ENCODE results near the gene SORCS3.

The SORCS3 gene

DNA sequence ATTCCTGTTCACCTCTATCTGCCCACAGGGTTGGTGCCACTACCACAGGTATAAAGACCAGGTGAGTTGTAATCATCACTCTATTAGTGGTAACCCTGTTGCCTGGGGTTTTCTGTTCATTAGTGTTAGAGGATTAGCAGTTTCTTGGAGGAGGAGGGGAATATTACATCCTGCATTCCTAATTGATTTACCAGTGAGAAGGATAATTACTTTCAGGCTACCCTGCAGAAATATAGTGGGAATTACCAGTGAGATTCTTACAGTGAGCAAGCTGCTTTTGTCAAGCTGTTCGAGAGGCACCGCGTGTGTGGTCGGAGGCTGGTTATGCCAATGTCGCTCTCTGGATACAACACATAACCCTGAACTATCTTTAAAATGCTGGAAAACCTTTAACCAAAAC is 280.7 kb downstream of the SORCS3 start:
- Histone ChIP-seq H3K4me3 (ENCODE audit: low read length, poor library complexity, severe bottlenecking) (no peak overlapping the region), H3K79me2 (ENCODE audit: insufficient read depth, low read length) (no peaks in the 10 kb centered on the region), H3K4me1 (ENCODE audit: insufficient read depth, low read length, poor library complexity, severe bottlenecking) (no peaks in the 10 kb centered on the region), H3K9me3 (ENCODE audit: insufficient read depth, low read depth, low read length) (no peaks in the 10 kb centered on the region), H3K36me3 (ENCODE audit: insufficient read depth, low read length) (no peaks in the 10 kb centered on the region), H2AFZ (ENCODE audit: low read length) (no peak overlapping the region), H3K4me2 (ENCODE audit: low read depth, low read length, poor library complexity, severe bottlenecking) (no peak overlapping the region), H3K27me3 (ENCODE audit: insufficient read depth, low read length, poor library complexity, severe bottlenecking) (no peaks in the 10 kb centered on the region), H3F3A (ENCODE audit: low read depth) (no peaks in the 10 kb centered on the region), H4K20me1 (ENCODE audit: insufficient read depth, low read length, poor library complexity, severe bottlenecking) (no peaks in the 10 kb centered on the region), H3K9me2 (replicated peaks; ENCODE audit: low read depth, low read length) (no peaks in the 10 kb centered on the region), H3K9ac (ENCODE audit: low read depth, low read length, poor library complexity, severe bottlenecking) (no peak overlapping the region)
- TF ChIP-seq, protein P1, sequence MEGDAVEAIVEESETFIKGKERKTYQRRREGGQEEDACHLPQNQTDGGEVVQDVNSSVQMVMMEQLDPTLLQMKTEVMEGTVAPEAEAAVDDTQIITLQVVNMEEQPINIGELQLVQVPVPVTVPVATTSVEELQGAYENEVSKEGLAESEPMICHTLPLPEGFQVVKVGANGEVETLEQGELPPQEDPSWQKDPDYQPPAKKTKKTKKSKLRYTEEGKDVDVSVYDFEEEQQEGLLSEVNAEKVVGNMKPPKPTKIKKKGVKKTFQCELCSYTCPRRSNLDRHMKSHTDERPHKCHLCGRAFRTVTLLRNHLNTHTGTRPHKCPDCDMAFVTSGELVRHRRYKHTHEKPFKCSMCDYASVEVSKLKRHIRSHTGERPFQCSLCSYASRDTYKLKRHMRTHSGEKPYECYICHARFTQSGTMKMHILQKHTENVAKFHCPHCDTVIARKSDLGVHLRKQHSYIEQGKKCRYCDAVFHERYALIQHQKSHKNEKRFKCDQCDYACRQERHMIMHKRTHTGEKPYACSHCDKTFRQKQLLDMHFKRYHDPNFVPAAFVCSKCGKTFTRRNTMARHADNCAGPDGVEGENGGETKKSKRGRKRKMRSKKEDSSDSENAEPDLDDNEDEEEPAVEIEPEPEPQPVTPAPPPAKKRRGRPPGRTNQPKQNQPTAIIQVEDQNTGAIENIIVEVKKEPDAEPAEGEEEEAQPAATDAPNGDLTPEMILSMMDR (conservative IDR thresholded peaks at IDR 0.05; ENCODE audit: low read length) = no peak
- TF ChIP-seq EZH2phosphoT487 (IDR thresholded peaks at IDR 0.05; ENCODE audit: borderline replicate concordance) = no peak

DNA sequence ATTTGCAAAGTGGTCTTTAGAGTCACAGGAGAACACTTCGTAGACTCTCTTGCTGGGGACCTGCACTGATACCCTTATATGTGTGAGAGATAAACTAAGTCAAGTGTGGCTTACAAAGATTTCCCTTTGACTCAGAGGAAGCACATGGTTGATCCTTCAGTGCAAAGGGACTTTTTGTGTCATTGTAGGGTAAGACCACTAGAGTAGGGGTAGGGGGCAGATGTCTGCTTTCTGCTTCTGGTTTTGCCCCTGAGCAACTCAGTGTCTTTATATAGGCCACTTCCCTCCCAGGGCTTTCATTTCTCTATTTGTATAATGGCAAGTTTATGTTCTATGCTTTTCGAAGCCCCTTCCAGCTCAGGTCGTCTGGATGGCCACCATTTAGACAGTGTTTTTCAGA is 281.7 kb downstream of the SORCS3 start:
- Histone ChIP-seq H4K20me1 (ENCODE audit: insufficient read depth, low read length, poor library complexity, severe bottlenecking) (no peaks in the 10 kb centered on the region), H3K9me2 (replicated peaks; ENCODE audit: low read depth, low read length) (no peaks in the 10 kb centered on the region), H3F3A (ENCODE audit: low read depth) (no peaks in the 10 kb centered on the region), H3K4me3 (ENCODE audit: low read length, poor library complexity, severe bottlenecking) (no peak overlapping the region), H3K36me3 (ENCODE audit: insufficient read depth, low read length) (no peaks in the 10 kb centered on the region), H3K4me2 (ENCODE audit: low read depth, low read length, poor library complexity, severe bottlenecking) (no peak overlapping the region), H3K9me3 (ENCODE audit: insufficient read depth, low read depth, low read length) (no peaks in the 10 kb centered on the region), H3K79me2 (ENCODE audit: insufficient read depth, low read length) (no peaks in the 10 kb centered on the region), H2AFZ (ENCODE audit: low read length) (no peak overlapping the region), H3K9ac (ENCODE audit: low read depth, low read length, poor library complexity, severe bottlenecking) (no peak overlapping the region), H3K27me3 (ENCODE audit: insufficient read depth, low read length, poor library complexity, severe bottlenecking) (no peaks in the 10 kb centered on the region), H3K4me1 (ENCODE audit: insufficient read depth, low read length, poor library complexity, severe bottlenecking) (no peaks in the 10 kb centered on the region)
- TF ChIP-seq, protein P1 (conservative IDR thresholded peaks at IDR 0.05; ENCODE audit: low read length) = no peak
- TF ChIP-seq EZH2phosphoT487 (IDR thresholded peaks at IDR 0.05; ENCODE audit: borderline replicate concordance) = no peak

DNA sequence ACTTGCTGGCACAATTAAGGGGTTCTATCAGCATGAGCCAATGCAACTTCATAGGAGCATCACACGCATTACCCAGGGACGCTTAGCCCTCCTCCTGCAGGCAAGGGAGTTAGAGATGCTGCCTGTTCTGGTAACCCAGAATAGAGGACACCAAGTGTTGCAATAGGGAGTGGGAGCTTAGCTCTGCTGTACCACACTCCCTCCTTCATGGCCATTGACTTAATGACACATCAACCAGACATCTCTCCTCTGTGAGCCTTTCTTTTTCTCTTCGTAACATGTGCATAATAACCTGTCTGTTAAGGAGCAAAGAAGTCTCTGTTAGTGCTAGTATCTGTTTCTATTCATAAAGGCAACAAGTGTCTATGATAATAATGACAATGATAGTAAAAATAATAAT is 282.4 kb downstream of the SORCS3 start:
- H3K9me3 ChIP-seq (ENCODE audit: insufficient read depth, low read depth, low read length) = no peaks in the 10 kb centered on the region
- H4K20me1 ChIP-seq (ENCODE audit: insufficient read depth, low read length, poor library complexity, severe bottlenecking) = no peaks in the 10 kb centered on the region
- H3K4me1 ChIP-seq (ENCODE audit: insufficient read depth, low read length, poor library complexity, severe bottlenecking) = no peaks in the 10 kb centered on the region
- no peaks in the 10 kb centered on the region for H3F3A ChIP-seq (ENCODE audit: low read depth)
- no peak overlapping the region for H2AFZ ChIP-seq (ENCODE audit: low read length)
- TF ChIP-seq, protein P1 (conservative IDR thresholded peaks at IDR 0.05; ENCODE audit: low read length) = no peak
- TF ChIP-seq EZH2phosphoT487 (IDR thresholded peaks at IDR 0.05; ENCODE audit: borderline replicate concordance) = no peak
- no peaks in the 10 kb centered on the region for H3K36me3 ChIP-seq (ENCODE audit: insufficient read depth, low read length)
- no peaks in the 10 kb centered on the region for H3K27me3 ChIP-seq (ENCODE audit: insufficient read depth, low read length, poor library complexity, severe bottlenecking)
- no peak overlapping the region for H3K4me3 ChIP-seq (ENCODE audit: low read length, poor library complexity, severe bottlenecking)
- no peaks in the 10 kb centered on the region for H3K79me2 ChIP-seq (ENCODE audit: insufficient read depth, low read length)
- no peak overlapping the region for H3K9ac ChIP-seq (ENCODE audit: low read depth, low read length, poor library complexity, severe bottlenecking)
- H3K9me2 ChIP-seq (replicated peaks; ENCODE audit: low read depth, low read length) = no peaks in the 10 kb centered on the region
- H3K4me2 ChIP-seq (ENCODE audit: low read depth, low read length, poor library complexity, severe bottlenecking) = no peak overlapping the region

Data from Loucy (cell line).